OCI-LY7 (cell line): ENCODE measurements around the gene ATP2A2. TPM values are rescaled to one million over a fixed set of nuclear protein-coding genes. Genes with fewer than 3 reads are reported as not detected.

Experiments used
- BruUV-seq: library from RNA; stranded (reverse); fragments of 400-500 nt; replicated peaks from 2 replicates; lab custom pipeline; 2021; lab: Mats Ljungman, UMichigan
- CTCF ChIA-PET: fragments of 300-600 bp; sonication (Branson Sonifier 250); formaldehyde crosslinking; loops from one replicate; lab custom pipeline; 2022; ENCODE audit warnings: antibody characterized with exemption; ENCODE audit not compliant: unreplicated experiment; lab: Charles Lee
- POLR2A ChIA-PET: fragments of 300-600 bp; sonication (Branson Sonifier 250); formaldehyde crosslinking; loops from one replicate; lab custom pipeline; 2022; ENCODE audit warnings: antibody characterized with exemption; lab: Charles Lee
- DNase-seq: peaks from one replicate; pipeline ENCODE4 v3.0.0-alpha.2; 2015; ENCODE audit warnings: low spot score
- H2AFZ ChIP-seq: fragments of 200-600 bp; sonication (generic), shearing (Covaris generic); 2 replicates; pipeline ENCODE4 v1.6.1; 2014; ENCODE audit warnings: mild to moderate bottlenecking, antibody characterized with exemption, low read length, moderate library complexity
- H3K27ac ChIP-seq: fragments of 200-600 bp; sonication (generic); 2 replicates; pipeline ENCODE4 v1.5.1; 2014; ENCODE audit warnings: mixed run types, low read depth, mild to moderate bottlenecking, moderate library complexity, low read length, inconsistent platforms; ENCODE audit not compliant: poor library complexity, severe bottlenecking
- H3K36me3 ChIP-seq: fragments of 200-600 bp; sonication (generic); 2 replicates; pipeline ENCODE4 v1.6.1; 2014; ENCODE audit warnings: mild to moderate bottlenecking, antibody characterized with exemption, low read length, moderate library complexity, mixed read lengths; ENCODE audit not compliant: insufficient read depth
- H3K4me1 ChIP-seq: fragments of 200-600 bp; sonication (generic); 2 replicates; pipeline ENCODE4 v1.5.1; 2014; ENCODE audit warnings: mild to moderate bottlenecking, low read length; ENCODE audit not compliant: insufficient read depth, poor library complexity, severe bottlenecking
- H3K4me2 ChIP-seq: fragments of 200-600 bp; sonication (generic); 2 replicates; pipeline ENCODE4 v1.6.1; 2014; ENCODE audit warnings: mild to moderate bottlenecking, low read length
- H3K4me3 ChIP-seq: fragments of 200-600 bp; sonication (generic); 2 replicates; pipeline ENCODE4 v1.5.1; 2014; ENCODE audit warnings: mild to moderate bottlenecking, low read depth, low read length; ENCODE audit not compliant: poor library complexity, severe bottlenecking
- H3K79me2 ChIP-seq: fragments of 200-600 bp; sonication (generic); 2 replicates; pipeline ENCODE4 v1.6.1; 2016; ENCODE audit warnings: low read depth, mild to moderate bottlenecking, low read length, moderate library complexity, mixed read lengths; ENCODE audit not compliant: insufficient read depth
- H3K9me2 ChIP-seq: fragments of 200-600 bp; sonication (generic); 2 replicates; pipeline ENCODE4 v1.6.1; 2016; ENCODE audit warnings: mild to moderate bottlenecking, low read length, mixed read lengths; ENCODE audit not compliant: insufficient read depth
- H3K9me3 ChIP-seq: fragments of 200-600 bp; sonication (generic); 2 replicates; pipeline ENCODE4 v1.6.1; 2014; ENCODE audit warnings: mild to moderate bottlenecking, mixed run types, low read length, mixed read lengths
- H4K20me1 ChIP-seq: fragments of 200-600 bp; sonication (generic); 2 replicates; pipeline ENCODE4 v1.6.1; 2014; ENCODE audit warnings: mild to moderate bottlenecking, antibody characterized with exemption, low read length, moderate library complexity, mixed read lengths; ENCODE audit not compliant: insufficient read depth
- EZH2phosphoT487 ChIP-seq: fragments of 200-600 bp; sonication (generic); IDR thresholded peaks from 2 replicates; pipeline ENCODE4 v1.6.1; 2018; ENCODE audit warnings: low read depth, borderline replicate concordance, mild to moderate bottlenecking, mixed run types, antibody characterized with exemption, low read length, moderate library complexity, mixed read lengths
- intact Hi-C: fragments of 100-400 bp; cut with micrococcal nuclease; formaldehyde crosslinking; loops from one replicate; pipeline ENCODE4 v1.10.0; 2022; ENCODE audit not compliant: unreplicated experiment
- total RNA-seq, 2 experiments: library from RNA; depleted of rRNA in 1 of 2; stranded (reverse); fragments of >200 nt in 1 of 2; shearing (Covaris generic) in 1 of 2; gene quantifications; 2 replicates each; pipeline ENCODE4 v1.2.3, GENCODE V29; 2014 to 2022
- TF ChIP-seq, protein P1 (sequence below): fragments of 200-600 bp; sonication (generic); conservative IDR thresholded peaks from 2 replicates; pipeline ENCODE4 v1.5.1; 2014; ENCODE audit warnings: mild to moderate bottlenecking, antibody characterized with exemption, low read length, moderate library complexity, mixed read lengths

ATP2A2 gene
- total RNA-seq, 2 experiments from 2014 or later, result 93.5 to 178 TPM

DNA sequence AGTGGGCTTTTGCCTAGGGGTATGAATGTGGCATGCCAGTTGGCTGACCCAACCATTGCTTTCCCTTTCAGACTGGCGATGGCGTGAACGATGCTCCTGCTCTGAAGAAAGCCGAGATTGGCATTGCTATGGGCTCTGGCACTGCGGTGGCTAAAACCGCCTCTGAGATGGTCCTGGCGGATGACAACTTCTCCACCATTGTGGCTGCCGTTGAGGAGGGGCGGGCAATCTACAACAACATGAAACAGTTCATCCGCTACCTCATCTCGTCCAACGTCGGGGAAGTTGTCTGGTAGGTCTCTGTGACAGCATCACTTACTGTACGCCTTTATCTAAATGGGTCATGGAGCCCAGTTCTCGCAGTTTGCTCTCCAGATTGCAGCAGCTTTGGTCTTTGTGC is 61.1 kb downstream of the ATP2A2 start:
- Histone ChIP-seq H3K79me2 (no peaks in the 10 kb centered on the region), H3K4me1 (peaks cover 7% of the 10 kb centered on the region), H3K27ac (no peak overlapping the region), H4K20me1 (no peaks in the 10 kb centered on the region), H2AFZ (no peak overlapping the region), H3K9me3 (no peaks in the 10 kb centered on the region), H3K9me2 (no peaks in the 10 kb centered on the region), H3K36me3 (peaks cover 100% of the 10 kb centered on the region), H3K4me2 (no peak overlapping the region), H3K4me3 (no peak overlapping the region)
- no TSS peak for BruUV-seq
- TF ChIP-seq, protein P1, sequence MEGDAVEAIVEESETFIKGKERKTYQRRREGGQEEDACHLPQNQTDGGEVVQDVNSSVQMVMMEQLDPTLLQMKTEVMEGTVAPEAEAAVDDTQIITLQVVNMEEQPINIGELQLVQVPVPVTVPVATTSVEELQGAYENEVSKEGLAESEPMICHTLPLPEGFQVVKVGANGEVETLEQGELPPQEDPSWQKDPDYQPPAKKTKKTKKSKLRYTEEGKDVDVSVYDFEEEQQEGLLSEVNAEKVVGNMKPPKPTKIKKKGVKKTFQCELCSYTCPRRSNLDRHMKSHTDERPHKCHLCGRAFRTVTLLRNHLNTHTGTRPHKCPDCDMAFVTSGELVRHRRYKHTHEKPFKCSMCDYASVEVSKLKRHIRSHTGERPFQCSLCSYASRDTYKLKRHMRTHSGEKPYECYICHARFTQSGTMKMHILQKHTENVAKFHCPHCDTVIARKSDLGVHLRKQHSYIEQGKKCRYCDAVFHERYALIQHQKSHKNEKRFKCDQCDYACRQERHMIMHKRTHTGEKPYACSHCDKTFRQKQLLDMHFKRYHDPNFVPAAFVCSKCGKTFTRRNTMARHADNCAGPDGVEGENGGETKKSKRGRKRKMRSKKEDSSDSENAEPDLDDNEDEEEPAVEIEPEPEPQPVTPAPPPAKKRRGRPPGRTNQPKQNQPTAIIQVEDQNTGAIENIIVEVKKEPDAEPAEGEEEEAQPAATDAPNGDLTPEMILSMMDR, result no peak
- no peak for TF ChIP-seq EZH2phosphoT487
- ChIA-PET CTCF (no interaction called here), POLR2A (interaction anchor here (0.6 kb wide), 2 partner anchors 29 to 1202 kb away, joined by 3 to 4 read pairs; no protein-coding TSS in a partner anchor)
- DNase-seq, result no peak
- intact Hi-C loops, result no loop called here

DNA sequence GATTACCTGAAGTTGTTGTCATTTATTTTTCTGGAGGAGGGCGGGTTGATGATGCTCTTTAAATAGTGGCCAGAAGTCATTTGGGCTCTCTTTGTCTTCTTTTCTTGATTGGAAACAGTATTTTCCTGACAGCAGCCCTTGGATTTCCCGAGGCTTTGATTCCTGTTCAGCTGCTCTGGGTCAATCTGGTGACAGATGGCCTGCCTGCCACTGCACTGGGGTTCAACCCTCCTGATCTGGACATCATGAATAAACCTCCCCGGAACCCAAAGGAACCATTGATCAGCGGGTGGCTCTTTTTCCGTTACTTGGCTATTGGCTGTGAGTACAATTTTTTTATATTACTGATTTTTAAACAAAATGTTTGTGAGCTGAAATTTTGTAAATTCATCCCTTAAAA is 62.1 kb downstream of the ATP2A2 start:
- Histone ChIP-seq H3K4me2 (no peak overlapping the region), H3K27ac (no peak overlapping the region), H3K79me2 (no peaks in the 10 kb centered on the region), H3K9me3 (no peaks in the 10 kb centered on the region), H3K36me3 (peaks cover 100% of the 10 kb centered on the region), H3K4me1 (peaks cover 7% of the 10 kb centered on the region), H4K20me1 (no peaks in the 10 kb centered on the region), H2AFZ (no peak overlapping the region), H3K9me2 (no peaks in the 10 kb centered on the region), H3K4me3 (no peak overlapping the region)
- intact Hi-C loops, result no loop called here
- ChIA-PET POLR2A (interaction anchor here (1.0 kb wide), 1 partner anchor 18 kb away, joined by 3 read pairs; no protein-coding TSS in a partner anchor), CTCF (no interaction called here)
- no peak for TF ChIP-seq EZH2phosphoT487
- TF ChIP-seq, protein P1, result no peak
- BruUV-seq, result no TSS peak
- no peak for DNase-seq

DNA sequence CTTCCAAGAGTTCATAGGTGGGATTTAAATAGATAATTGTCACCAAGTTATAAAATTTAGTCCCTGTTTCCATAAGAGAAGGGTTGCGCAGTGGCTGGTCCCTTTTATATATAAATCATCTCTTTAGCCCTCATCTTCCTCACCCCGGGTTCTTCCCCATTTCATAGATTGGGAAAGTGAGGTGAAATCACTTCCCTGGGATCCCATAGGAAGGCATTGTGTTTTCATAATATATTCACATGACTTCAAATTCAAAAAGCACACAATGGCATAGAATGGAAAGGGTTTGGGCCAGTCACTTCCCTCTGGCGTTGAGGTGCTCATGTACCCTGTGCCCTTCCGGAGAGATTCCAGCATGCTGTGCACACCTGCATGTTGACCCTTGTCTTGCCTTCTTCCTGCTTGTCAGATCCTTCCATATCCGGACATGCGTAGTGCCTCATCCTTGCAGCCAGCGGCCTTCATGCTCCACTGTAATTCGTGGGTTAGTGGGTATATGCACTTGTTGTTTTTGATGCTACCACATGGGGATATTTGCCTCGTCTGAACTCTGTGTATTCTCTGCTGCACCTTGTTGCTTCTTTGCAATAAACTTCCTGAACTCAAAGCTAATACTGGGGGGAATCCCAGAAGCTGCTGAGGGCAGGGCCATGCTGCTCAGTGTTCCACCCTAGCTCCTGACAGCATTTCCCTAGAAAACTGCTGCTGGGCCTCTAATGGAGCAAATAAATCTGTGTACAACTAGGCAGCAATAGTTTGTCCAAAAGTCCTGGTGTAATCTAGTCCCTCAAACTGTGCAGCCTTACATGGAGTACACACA is 62.9 kb downstream of the ATP2A2 start:
- H2AFZ ChIP-seq, result no peak overlapping the region
- H3K4me2 ChIP-seq, result no peak overlapping the region
- no peaks in the 10 kb centered on the region for H3K9me3 ChIP-seq
- no peak overlapping the region for H3K4me3 ChIP-seq
- CTCF ChIA-PET, result no interaction called here
- TF ChIP-seq, protein P1, result no peak
- TF ChIP-seq EZH2phosphoT487, result no peak
- H3K79me2 ChIP-seq, result no peaks in the 10 kb centered on the region
- no peak for DNase-seq
- no peaks in the 10 kb centered on the region for H3K4me1 ChIP-seq
- H3K9me2 ChIP-seq, result no peaks in the 10 kb centered on the region
- intact Hi-C loops, result no loop called here
- peaks cover 100% of the 10 kb centered on the region for H3K36me3 ChIP-seq
- no peak overlapping the region for H3K27ac ChIP-seq
- H4K20me1 ChIP-seq, result no peaks in the 10 kb centered on the region
- POLR2A ChIA-PET, result no interaction called here
- BruUV-seq, result no TSS peak
